WTC11 (cell line): ENCODE data around the gene SLC25A39. TPM values are rescaled to one million over a fixed set of nuclear protein-coding genes. Genes with fewer than 3 reads are reported as not detected.

Experiments
- ATAC-seq: fragments of 200-7000 bp; cut with Tn5 transposase; 2 replicates; pipeline ENCODE4 v1.10.0; 2021; ENCODE audit warnings: mild to moderate bottlenecking, moderate library complexity
- CTCF ChIA-PET: fragments of 300-600 bp; sonication (Branson Sonifier 250); formaldehyde crosslinking; loops from one replicate; lab custom pipeline; 2021; ENCODE audit warnings: antibody characterized with exemption; lab: Charles Lee
- POLR2A ChIA-PET: fragments of 350-600 bp; sonication (Branson Sonifier 250); formaldehyde crosslinking; loops from one replicate; lab custom pipeline; 2021; ENCODE audit warnings: antibody characterized with exemption; lab: Charles Lee
- DNase-seq: peaks from one replicate; pipeline ENCODE4 v3.0.0; 2021; ENCODE audit warnings: low spot score
- H3K27ac Mint-ChIP-seq: 2 replicates; pipeline ENCODE4 v1.8.0; 2021; ENCODE audit warnings: mixed read lengths
- H3K27me3 Mint-ChIP-seq: 2 replicates; pipeline ENCODE4 v1.8.0; 2021; ENCODE audit warnings: low read depth, mild to moderate bottlenecking, moderate library complexity, mixed read lengths
- H3K36me3 Mint-ChIP-seq: 2 replicates; pipeline ENCODE4 v1.8.0; 2021; ENCODE audit warnings: mixed read lengths
- H3K4me1 Mint-ChIP-seq: 2 replicates; pipeline ENCODE4 v1.8.0; 2022; ENCODE audit warnings: mixed read lengths
- H3K4me3 Mint-ChIP-seq: 2 replicates; pipeline ENCODE4 v1.8.0; 2021; ENCODE audit warnings: mild to moderate bottlenecking, moderate library complexity, mixed read lengths
- H3K9me3 Mint-ChIP-seq: 2 replicates; pipeline ENCODE4 v1.8.0; 2021; ENCODE audit warnings: mixed read lengths
- CBFB ChIP-seq: sonication (generic); formaldehyde crosslinking; IDR thresholded peaks from 2 replicates; pipeline ENCODE4 v1.8.1; 2022; ENCODE audit warnings: mild to moderate bottlenecking, low read depth, missing genetic modification reagents
- CREB1 ChIP-seq: sonication (generic); formaldehyde crosslinking; IDR thresholded peaks from 2 replicates; pipeline ENCODE4 v1.8.0; 2023; ENCODE audit warnings: mild to moderate bottlenecking, missing genetic modification reagents
- CREM ChIP-seq: sonication (generic); formaldehyde crosslinking; IDR thresholded peaks from 2 replicates; pipeline ENCODE4 v1.8.1; 2022; ENCODE audit warnings: mild to moderate bottlenecking, missing genetic modification reagents, moderate library complexity
- E2F1 ChIP-seq: sonication (generic); formaldehyde crosslinking; IDR thresholded peaks from 2 replicates; pipeline ENCODE4 v1.8.0; 2022; ENCODE audit warnings: mild to moderate bottlenecking, missing genetic modification reagents
- ELF4 ChIP-seq: sonication (generic); formaldehyde crosslinking; IDR thresholded peaks from 2 replicates; pipeline ENCODE4 v1.8.1; 2022; ENCODE audit warnings: low read depth, mild to moderate bottlenecking, moderate library complexity, missing genetic modification reagents
- ESRRA ChIP-seq: sonication (generic); formaldehyde crosslinking; IDR thresholded peaks from 2 replicates; pipeline ENCODE4 v1.8.1; 2022; ENCODE audit warnings: mild to moderate bottlenecking, missing genetic modification reagents, borderline replicate concordance
- GABPB1 ChIP-seq: sonication (generic); formaldehyde crosslinking; IDR thresholded peaks from 2 replicates; pipeline ENCODE4 v1.8.1; 2023; ENCODE audit warnings: mild to moderate bottlenecking, missing genetic modification reagents
- GTF2I ChIP-seq: fragments of 250-450 bp; sonication (Bioruptor Pico); conservative IDR thresholded peaks from 2 replicates; pipeline ENCODE4 v1.4.0; 2021; ENCODE audit warnings: mild to moderate bottlenecking
- JAZF1 ChIP-seq: fragments of 250-450 bp; sonication (Bioruptor Pico); IDR thresholded peaks from 2 replicates; pipeline ENCODE4 v1.9.0; 2021; ENCODE audit warnings: moderate library complexity, mild to moderate bottlenecking, inconsistent platforms
- NR2C2 ChIP-seq: sonication (generic); formaldehyde crosslinking; IDR thresholded peaks from 2 replicates; pipeline ENCODE4 v1.8.0; 2022; ENCODE audit warnings: mild to moderate bottlenecking, missing genetic modification reagents
- PRRX2 ChIP-seq: fragments of 250-450 bp; sonication (Bioruptor Pico); IDR thresholded peaks from 2 replicates; pipeline ENCODE4 v1.8.0; 2021; ENCODE audit warnings: mild to moderate bottlenecking
- RELA ChIP-seq: sonication (generic); formaldehyde crosslinking; IDR thresholded peaks from 2 replicates; pipeline ENCODE4 v1.8.1; 2022; ENCODE audit warnings: missing genetic modification reagents, mild to moderate bottlenecking, borderline replicate concordance
- TCF7 ChIP-seq: sonication (generic); formaldehyde crosslinking; IDR thresholded peaks from 2 replicates; pipeline ENCODE4 v1.8.0; 2022; ENCODE audit warnings: mild to moderate bottlenecking, low read depth, missing genetic modification reagents, moderate library complexity
- TP53 ChIP-seq: sonication (generic); formaldehyde crosslinking; IDR thresholded peaks from 2 replicates; pipeline ENCODE4 v1.8.1; 2023; ENCODE audit warnings: mild to moderate bottlenecking, missing genetic modification reagents
- ZMAT4 ChIP-seq: fragments of 250-450 bp; sonication (Bioruptor Pico); IDR thresholded peaks from 2 replicates; pipeline ENCODE4 v1.9.0; 2021; ENCODE audit warnings: mild to moderate bottlenecking
- ZNF138 ChIP-seq: sonication (generic); formaldehyde crosslinking; conservative IDR thresholded peaks from 2 replicates; pipeline ENCODE4 v1.8.1; 2022; ENCODE audit warnings: mild to moderate bottlenecking, moderate library complexity, missing genetic modification reagents
- ZNF219 ChIP-seq: sonication (generic); formaldehyde crosslinking; IDR thresholded peaks from 2 replicates; pipeline ENCODE4 v1.8.0; 2023; ENCODE audit warnings: missing genetic modification reagents, mild to moderate bottlenecking, borderline replicate concordance
- ZNF425 ChIP-seq: fragments of 250-450 bp; sonication (Bioruptor Pico); conservative IDR thresholded peaks from 2 replicates; pipeline ENCODE4 v1.9.0; 2021; ENCODE audit warnings: mild to moderate bottlenecking
- total RNA-seq: library from RNA; stranded (reverse); gene quantifications from 3 replicates; pipeline ENCODE4 v1.2.3, GENCODE V29; 2021
- TF ChIP-seq, protein P1 (sequence below): sonication (generic); formaldehyde crosslinking; IDR thresholded peaks from 2 replicates; pipeline ENCODE4 v1.8.1; 2022; ENCODE audit warnings: low read depth, mild to moderate bottlenecking, moderate library complexity, missing genetic modification reagents, borderline replicate concordance
- TF ChIP-seq, protein P2 (sequence below): sonication (generic); formaldehyde crosslinking; IDR thresholded peaks from 2 replicates; pipeline ENCODE4 v1.8.0; 2022; ENCODE audit warnings: mild to moderate bottlenecking, missing genetic modification reagents
- TF ChIP-seq, protein P3 (sequence below): fragments of 200-600 bp; IDR thresholded peaks from 2 replicates; pipeline ENCODE4 v1.8.0; 2022; ENCODE audit warnings: antibody characterized with exemption
- TF ChIP-seq, protein P4 (sequence below): sonication (generic); formaldehyde crosslinking; IDR thresholded peaks from 2 replicates; pipeline ENCODE4 v1.8.1; 2023; ENCODE audit warnings: mild to moderate bottlenecking, missing genetic modification reagents, borderline replicate concordance

Gene SLC25A39
- total RNA-seq, 1 experiment from 2014 or later: 271 TPM

- no peak for TF ChIP-seq ZNF425 (CRISPR knock-in tag)
- TF ChIP-seq ZMAT4: no peak
- no peak for TF ChIP-seq PRRX2
- no peak for TF ChIP-seq TCF7 (CRISPR knock-in tag)
- TF ChIP-seq, protein P1, sequence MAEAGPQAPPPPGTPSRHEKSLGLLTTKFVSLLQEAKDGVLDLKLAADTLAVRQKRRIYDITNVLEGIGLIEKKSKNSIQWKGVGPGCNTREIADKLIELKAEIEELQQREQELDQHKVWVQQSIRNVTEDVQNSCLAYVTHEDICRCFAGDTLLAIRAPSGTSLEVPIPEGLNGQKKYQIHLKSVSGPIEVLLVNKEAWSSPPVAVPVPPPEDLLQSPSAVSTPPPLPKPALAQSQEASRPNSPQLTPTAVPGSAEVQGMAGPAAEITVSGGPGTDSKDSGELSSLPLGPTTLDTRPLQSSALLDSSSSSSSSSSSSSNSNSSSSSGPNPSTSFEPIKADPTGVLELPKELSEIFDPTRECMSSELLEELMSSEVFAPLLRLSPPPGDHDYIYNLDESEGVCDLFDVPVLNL (CRISPR knock-in tag): no peak
- TF ChIP-seq ZNF138: no peak
- TF ChIP-seq, protein P2, sequence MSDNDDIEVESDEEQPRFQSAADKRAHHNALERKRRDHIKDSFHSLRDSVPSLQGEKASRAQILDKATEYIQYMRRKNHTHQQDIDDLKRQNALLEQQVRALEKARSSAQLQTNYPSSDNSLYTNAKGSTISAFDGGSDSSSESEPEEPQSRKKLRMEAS: no peak
- no peak for TF ChIP-seq ZNF219
These were observed 10.1 kb upstream of the SLC25A39 start (continued) for GRCh38 chr17:44334727-44335126.

DNA sequence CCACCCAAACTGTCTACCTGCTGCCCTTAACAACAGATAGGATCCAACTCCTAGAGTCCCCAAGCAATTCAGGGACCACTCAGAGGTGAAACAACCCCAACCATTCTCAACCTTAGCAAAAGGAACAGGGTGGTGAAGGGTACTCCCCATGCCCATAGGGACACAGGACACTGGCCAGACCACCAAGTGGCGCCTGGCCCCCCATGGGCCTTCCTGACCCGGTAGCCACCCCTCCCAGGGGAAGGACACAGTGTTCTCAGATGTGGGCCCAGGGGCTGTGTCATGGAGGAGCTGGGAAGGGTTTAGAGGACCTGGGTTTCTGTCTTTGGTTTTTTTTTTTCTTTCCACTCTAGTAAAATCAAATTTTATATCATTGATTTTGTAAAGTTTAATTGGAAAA is 9.7 kb upstream of the SLC25A39 start:
- Mint-ChIP-seq H3K27me3 (peaks cover 5% of the 10 kb centered on the region), H3K9me3 (no peaks in the 10 kb centered on the region)
- CTCF ChIA-PET: interaction anchor here (1.3 to 7.4 kb wide), 6 partner anchors 10 to 131 kb away, joined by 3 to 78 read pairs (median 22); partner anchors contain the start of gene GRN

More for the DNA sequence above, 9.7 kb upstream of the SLC25A39 start:
- POLR2A ChIA-PET: no interaction called here
- Mint-ChIP-seq H3K27ac (no peak overlapping the region), H3K4me3 (no peak overlapping the region), H3K36me3 (no peaks in the 10 kb centered on the region), H3K4me1 (peaks cover 12% of the 10 kb centered on the region; the same call in 1 of the 2 replicates)
- ATAC-seq: no peak
- TF ChIP-seq, protein P3, sequence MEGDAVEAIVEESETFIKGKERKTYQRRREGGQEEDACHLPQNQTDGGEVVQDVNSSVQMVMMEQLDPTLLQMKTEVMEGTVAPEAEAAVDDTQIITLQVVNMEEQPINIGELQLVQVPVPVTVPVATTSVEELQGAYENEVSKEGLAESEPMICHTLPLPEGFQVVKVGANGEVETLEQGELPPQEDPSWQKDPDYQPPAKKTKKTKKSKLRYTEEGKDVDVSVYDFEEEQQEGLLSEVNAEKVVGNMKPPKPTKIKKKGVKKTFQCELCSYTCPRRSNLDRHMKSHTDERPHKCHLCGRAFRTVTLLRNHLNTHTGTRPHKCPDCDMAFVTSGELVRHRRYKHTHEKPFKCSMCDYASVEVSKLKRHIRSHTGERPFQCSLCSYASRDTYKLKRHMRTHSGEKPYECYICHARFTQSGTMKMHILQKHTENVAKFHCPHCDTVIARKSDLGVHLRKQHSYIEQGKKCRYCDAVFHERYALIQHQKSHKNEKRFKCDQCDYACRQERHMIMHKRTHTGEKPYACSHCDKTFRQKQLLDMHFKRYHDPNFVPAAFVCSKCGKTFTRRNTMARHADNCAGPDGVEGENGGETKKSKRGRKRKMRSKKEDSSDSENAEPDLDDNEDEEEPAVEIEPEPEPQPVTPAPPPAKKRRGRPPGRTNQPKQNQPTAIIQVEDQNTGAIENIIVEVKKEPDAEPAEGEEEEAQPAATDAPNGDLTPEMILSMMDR: no peak
- TF ChIP-seq JAZF1 (CRISPR knock-in tag): no peak
- TF ChIP-seq ELF4 (CRISPR knock-in tag): no peak
- TF ChIP-seq, protein P4, sequence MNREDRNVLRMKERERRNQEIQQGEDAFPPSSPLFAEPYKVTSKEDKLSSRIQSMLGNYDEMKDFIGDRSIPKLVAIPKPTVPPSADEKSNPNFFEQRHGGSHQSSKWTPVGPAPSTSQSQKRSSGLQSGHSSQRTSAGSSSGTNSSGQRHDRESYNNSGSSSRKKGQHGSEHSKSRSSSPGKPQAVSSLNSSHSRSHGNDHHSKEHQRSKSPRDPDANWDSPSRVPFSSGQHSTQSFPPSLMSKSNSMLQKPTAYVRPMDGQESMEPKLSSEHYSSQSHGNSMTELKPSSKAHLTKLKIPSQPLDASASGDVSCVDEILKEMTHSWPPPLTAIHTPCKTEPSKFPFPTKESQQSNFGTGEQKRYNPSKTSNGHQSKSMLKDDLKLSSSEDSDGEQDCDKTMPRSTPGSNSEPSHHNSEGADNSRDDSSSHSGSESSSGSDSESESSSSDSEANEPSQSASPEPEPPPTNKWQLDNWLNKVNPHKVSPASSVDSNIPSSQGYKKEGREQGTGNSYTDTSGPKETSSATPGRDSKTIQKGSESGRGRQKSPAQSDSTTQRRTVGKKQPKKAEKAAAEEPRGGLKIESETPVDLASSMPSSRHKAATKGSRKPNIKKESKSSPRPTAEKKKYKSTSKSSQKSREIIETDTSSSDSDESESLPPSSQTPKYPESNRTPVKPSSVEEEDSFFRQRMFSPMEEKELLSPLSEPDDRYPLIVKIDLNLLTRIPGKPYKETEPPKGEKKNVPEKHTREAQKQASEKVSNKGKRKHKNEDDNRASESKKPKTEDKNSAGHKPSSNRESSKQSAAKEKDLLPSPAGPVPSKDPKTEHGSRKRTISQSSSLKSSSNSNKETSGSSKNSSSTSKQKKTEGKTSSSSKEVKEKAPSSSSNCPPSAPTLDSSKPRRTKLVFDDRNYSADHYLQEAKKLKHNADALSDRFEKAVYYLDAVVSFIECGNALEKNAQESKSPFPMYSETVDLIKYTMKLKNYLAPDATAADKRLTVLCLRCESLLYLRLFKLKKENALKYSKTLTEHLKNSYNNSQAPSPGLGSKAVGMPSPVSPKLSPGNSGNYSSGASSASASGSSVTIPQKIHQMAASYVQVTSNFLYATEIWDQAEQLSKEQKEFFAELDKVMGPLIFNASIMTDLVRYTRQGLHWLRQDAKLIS (CRISPR knock-in tag): no peak
- no peak for TF ChIP-seq ZNF138
- TF ChIP-seq CREB1 (CRISPR knock-in tag): no peak
- TF ChIP-seq RELA (CRISPR knock-in tag): no peak
- TF ChIP-seq ZMAT4: no peak
- no peak for TF ChIP-seq GTF2I (CRISPR knock-in tag)
- no peak for TF ChIP-seq E2F1 (CRISPR knock-in tag)
- no peak for TF ChIP-seq GABPB1
- no peak for TF ChIP-seq CBFB (CRISPR knock-in tag)
- TF ChIP-seq ESRRA (CRISPR knock-in tag): no peak
- no peak for TF ChIP-seq TP53 (CRISPR knock-in tag)
- TF ChIP-seq CREM: no peak
- no peak for TF ChIP-seq NR2C2
- DNase-seq: no peak
